ENCODE measurements around the gene KAZN.

The KAZN gene

GRCh38 chr1:14944471-14944985 is 346.0 kb downstream of the KAZN start:
- no peak for DNase-seq

- DNase-seq, result no peak
These were observed 346.9 kb downstream of the KAZN start for GRCh38 chr1:14945132-14946010.

- no peak for DNase-seq
These were observed 347.5 kb downstream of the KAZN start for GRCh38 chr1:14946011-14946359.

DNA sequence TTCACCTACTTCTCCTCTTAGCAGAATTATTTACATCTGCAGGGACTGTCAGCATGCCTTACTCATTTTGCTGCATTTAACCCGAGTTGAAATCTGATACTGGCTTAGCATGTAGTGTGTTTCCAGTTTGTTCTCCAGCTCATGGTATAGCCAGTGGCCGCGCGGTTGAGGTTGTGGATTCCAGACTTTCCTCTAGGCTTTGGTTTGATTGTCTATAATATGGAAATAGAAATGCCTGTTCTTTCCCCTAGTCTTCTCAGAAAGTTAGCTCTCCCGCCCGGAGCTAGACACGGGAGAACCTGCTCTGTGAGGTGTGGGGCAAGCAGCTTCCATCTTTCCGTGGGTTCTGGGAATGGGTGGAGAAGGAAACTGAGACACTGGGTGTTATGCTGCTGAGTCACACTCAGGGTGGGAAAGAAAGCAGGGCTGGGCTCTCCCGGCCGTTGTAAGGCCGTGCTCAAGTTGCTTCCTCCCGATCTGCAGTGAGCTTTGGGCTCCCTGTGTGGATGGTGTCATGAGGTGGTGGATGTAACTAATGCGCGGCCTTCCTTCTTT is 348.3 kb downstream of the KAZN start:
- DNase-seq, result peak in 1 of 2 donors; percentile 12

DNA sequence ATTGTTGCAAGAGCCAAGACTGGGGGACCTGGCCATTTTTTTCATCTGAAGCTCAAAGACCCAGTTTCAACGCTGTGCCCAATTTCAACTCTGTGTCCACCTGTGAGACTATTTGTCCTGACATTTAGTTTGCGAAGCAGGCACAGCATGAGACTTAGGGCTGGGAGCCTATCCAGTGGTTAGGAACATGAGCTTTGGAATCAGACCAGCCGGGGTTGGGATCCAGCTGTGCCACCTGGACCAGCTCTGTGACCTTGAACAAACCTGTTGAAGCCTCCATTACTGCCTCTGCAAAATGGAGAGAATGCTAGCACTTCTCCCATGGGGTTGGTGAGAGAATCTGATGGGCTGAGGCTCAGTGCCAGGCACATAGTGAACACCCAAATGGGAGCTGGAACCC is 348.9 kb downstream of the KAZN start:
- no peak for DNase-seq

DNA sequence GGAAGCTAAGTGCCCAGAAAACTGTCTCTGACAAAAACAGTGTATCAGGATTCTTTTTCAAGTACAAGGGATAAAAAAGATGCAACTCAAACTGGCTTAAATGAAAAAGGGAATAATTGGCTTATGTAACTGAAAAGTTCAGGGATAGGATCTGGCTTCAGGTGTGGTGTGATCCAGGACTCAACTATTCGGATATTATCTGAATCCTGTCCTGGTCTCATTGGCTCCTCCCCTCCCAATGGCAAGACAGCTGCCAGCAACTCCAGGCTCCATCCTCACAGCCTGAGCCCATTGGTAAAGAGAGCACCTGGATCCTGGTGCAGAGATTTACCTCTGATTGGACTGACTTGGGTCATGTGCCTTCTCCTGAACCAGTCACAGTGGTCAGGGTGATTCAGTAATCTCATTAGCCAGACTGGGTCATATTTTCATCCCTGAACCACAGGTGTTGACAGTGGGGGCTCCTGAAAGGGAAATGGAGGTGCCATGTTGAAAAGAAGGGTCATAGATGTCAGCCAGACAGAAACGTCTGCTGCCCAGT is 349.7 kb downstream of the KAZN start:
- DNase-seq, result no peak

DNA sequence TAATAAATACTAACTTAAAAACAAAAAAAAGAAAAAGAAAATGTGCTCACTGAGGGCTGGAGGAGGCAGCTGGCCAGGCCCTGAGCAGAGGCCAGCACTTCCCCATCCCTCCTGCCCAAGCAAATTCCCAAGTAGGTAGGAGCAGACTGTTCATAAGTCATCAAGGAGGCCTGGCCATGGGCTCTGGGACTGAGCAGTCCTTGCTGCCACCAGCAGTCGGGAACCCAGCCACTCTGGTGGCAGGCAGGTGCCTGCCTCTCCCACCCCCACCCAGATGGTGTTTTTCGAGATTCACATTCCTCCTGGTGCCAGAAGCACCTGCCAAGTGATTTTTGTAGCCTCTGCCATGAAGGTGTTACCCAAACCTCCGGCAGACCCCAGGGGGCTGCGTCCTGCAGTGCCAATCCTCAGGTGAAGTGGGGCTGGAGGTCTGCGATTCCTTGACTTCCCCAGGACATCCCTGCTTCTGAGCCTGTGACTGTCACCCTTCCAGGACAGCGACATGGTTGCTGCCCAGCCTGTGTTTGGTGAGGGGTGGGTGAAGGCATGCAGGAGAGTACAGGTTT is 350.9 kb downstream of the KAZN start:
- DNase-seq, result no peak

GRCh38 chr1:14949836-14950713 is 351.6 kb downstream of the KAZN start:
- no peak for DNase-seq

- no peak for DNase-seq
These were observed 353.3 kb downstream of the KAZN start for GRCh38 chr1:14951766-14952165.

- no peak for DNase-seq
These were observed 354.3 kb downstream of the KAZN start for GRCh38 chr1:14952626-14953314.

DNA sequence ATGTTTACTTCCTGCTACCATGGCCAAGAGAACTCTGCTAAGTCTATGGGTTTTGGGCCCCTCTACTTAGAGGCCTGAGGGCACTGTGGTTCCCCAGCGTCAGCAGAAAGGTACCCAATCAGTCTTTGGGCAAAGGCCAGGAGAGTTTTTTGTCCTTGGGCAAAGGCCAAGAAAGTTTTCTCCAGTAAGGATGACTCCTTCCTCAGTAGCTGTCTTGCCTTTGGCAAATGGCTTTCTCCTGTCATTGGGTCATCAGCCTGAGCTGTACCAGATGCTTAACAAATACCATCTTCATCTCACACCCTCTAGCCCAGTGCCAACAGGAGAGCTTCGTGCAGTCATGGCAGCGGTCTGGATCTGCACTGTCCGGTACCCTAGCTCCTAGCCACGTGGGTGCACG is 355.7 kb downstream of the KAZN start:
- DNase-seq, result no peak

DNA sequence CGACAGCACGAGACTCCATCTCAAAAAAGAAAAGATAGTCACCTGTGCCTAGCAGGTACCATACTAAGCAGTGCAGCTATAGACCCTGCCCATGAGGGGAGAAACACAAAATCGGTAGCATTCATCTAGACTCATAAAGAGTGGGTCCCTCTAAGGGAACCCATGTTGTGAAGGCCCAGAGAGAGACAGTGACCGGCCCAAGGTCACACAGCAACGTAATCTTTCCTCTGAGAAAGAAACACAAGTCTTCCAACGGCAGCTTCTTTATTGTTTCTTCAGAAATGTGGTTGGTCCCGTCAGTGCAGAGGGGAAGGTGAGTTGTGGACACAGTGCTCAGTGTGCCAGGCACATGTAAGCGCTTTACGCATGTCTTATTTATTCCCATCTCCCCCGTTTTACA is 356.4 kb downstream of the KAZN start:
- no peak for DNase-seq

- no peak for DNase-seq
These were observed 356.9 kb downstream of the KAZN start for GRCh38 chr1:14955402-14955801.

- DNase-seq, result no peak
These were observed 357.5 kb downstream of the KAZN start for GRCh38 chr1:14955976-14956375.

DNA sequence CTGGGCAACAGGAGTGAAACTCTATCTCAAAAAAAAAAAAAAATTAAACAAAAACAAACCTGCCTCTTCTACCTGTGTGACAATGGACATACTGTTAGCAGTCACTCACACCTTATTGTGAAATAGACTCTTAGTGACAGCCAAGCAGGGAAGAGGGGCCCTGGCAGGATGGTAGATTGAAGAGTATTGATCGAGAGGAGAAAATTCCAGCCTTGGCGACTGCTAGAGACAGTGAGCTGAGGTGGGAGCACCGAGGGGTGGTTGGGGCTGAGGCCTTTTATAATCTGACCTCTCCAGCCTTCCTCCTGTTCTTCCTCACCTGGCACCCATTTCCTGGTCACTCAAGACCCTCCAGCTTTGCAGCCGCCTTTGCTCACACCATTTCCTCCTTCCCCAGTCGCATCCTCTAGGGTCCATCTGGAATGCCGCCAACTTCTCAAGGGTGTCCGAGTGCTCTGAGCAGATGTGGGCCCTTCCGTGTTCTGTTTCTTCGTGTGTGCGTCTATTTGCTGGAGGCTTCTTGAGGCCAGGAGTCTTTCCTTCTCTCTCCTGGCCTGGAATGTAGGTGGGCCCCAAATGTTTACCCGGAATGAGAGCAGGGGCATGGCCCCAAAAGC is 358.2 kb downstream of the KAZN start:
- DNase-seq, result no peak

DNA sequence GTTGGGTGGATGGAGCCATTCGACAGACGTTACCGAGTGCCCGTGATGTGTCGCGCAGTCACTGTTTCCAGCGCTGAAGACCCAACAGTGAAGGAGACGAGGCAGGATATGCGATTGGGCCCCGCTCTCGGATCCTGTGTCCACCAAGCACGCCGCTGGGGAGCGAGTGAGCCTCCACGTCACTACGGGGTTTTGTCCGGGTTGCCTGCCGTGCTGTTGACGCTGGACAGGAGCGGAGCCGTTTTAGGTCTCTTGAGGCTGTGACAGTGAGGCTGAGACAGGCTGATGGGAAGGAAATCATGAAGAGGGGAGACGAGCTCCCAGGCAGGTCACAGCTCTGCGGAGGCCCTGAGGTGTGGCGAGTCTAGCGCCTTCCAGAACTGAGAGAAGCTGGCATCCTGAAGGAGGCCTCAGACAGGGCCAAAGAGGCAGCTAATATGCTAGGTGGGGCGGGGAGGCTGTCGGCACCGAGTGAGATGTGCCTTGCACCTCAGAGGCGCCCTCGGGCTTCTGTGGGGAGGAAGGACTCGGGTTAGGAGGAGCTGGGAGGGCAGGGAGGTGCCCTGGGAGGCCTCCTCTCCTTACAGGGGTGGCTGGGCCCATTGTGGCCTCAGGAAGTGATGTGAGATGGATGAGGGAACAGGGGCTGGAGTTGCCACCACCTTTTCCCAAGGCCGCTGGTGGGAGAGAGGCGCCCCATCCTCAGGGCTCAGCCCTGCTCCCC is 359.1 kb downstream of the KAZN start:
- no peak for DNase-seq

GRCh38 chr1:14958249-14959058 is 360.0 kb downstream of the KAZN start:
- no peak for DNase-seq

- no peak for DNase-seq
These were observed 360.7 kb downstream of the KAZN start for GRCh38 chr1:14959059-14959694.

DNA sequence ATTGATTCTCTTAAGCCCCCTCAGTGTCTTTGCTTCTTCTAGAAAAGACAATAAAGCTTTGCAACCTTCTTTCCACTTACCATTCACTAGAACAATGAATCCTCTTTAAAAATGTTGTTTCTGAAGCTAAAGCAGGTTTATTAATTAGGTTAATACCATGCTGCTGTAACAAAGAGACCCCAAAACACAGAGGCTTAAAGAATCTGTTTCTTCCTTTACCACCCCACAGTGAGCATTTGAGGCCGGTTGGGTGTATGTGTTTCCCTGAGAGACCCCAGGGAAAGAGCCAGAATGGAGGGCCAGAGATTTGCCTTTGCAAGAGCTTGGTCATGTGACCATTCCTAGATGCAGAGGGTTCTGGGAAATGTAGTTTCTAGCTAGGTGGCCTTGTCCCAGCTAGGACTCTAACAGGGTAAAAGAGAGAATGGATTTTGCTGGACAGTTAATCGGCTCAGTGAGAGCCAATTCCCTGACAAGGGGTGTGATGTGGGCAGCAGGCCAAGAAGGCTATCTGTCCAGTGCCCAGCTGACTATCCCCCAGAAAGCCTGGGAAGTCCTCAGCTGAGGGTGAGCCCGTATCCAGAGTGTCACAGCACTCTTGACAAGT is 363.3 kb downstream of the KAZN start:
- no peak for DNase-seq

All from inflammatory macrophage treated with lipopolysaccharide for 1 hour (primary cell).